M059J (cell line): ENCODE data around the gene PVALB. TPM values are rescaled to one million over a fixed set of nuclear protein-coding genes. Genes with fewer than 3 reads are reported as not detected.

Source experiments
- DNase-seq: peaks from one replicate; pipeline ENCODE4 v3.0.0-alpha.2; 2012; ENCODE audit warnings: low read depth
- total RNA-seq: library from RNA; depleted of rRNA; stranded (reverse); fragments of >200 nt; shearing (Covaris generic); gene quantifications from 2 replicates; pipeline ENCODE4 v1.2.3, GENCODE V29; 2014

The PVALB gene
- total RNA-seq, 1 experiment from 2014 or later = not detected

- no peak for DNase-seq
These were observed 30.1 kb upstream of the PVALB start for GRCh38 chr22:36846949-36847348.

- no peak for DNase-seq
These were observed 29.4 kb upstream of the PVALB start for GRCh38 chr22:36846271-36846670.

GRCh38 chr22:36840106-36840505 lies 23.3 kb upstream of the PVALB start:
- no peak for DNase-seq

- DNase-seq = peak; percentile 63
These were observed 22.7 kb upstream of the PVALB start for GRCh38 chr22:36839356-36840073.

GRCh38 chr22:36838119-36839030 lies 21.5 kb upstream of the PVALB start:
- DNase-seq = no peak

- DNase-seq = no peak
These were observed 19.1 kb upstream of the PVALB start for GRCh38 chr22:36835903-36836302.

GRCh38 chr22:36833073-36833472 lies 16.2 kb upstream of the PVALB start:
- no peak for DNase-seq

- no peak for DNase-seq
These were observed 14.9 kb upstream of the PVALB start for GRCh38 chr22:36831717-36832116.

GRCh38 chr22:36831206-36831605 lies 14.4 kb upstream of the PVALB start:
- DNase-seq = no peak

GRCh38 chr22:36830601-36831000 lies 13.8 kb upstream of the PVALB start:
- no peak for DNase-seq

GRCh38 chr22:36829370-36830002 lies 12.7 kb upstream of the PVALB start:
- no peak for DNase-seq

- no peak for DNase-seq
These were observed 12.0 kb upstream of the PVALB start for GRCh38 chr22:36828815-36829214.

- DNase-seq = no peak
These were observed 9.4 kb upstream of the PVALB start for GRCh38 chr22:36826262-36826661.

- DNase-seq = no peak
These were observed 7.8 kb upstream of the PVALB start for GRCh38 chr22:36824655-36825054.

GRCh38 chr22:36823186-36823839 lies 6.5 kb upstream of the PVALB start:
- no peak for DNase-seq

GRCh38 chr22:36822581-36822980 lies 5.7 kb upstream of the PVALB start:
- DNase-seq = no peak

GRCh38 chr22:36819112-36819511 lies 2.3 kb upstream of the PVALB start:
- no peak for DNase-seq

GRCh38 chr22:36818010-36818642 lies 1.3 kb upstream of the PVALB start:
- peak; percentile 46 for DNase-seq

- no peak for DNase-seq
These were observed 652 bp upstream of the PVALB start for GRCh38 chr22:36817525-36817848.

- DNase-seq = no peak
These were observed 548 bp downstream of the PVALB start for GRCh38 chr22:36816339-36816635.

- no peak for DNase-seq
These were observed 1.1 kb downstream of the PVALB start for GRCh38 chr22:36815558-36816338.
